AML-193 (cell line): ENCODE measurements around the gene ALX4.

ENCODE experiments used
- DNase-seq, 2 experiments: peaks; one replicate each; lab custom pipeline; 2025; lab: John Stamatoyannopoulos, UW

The ALX4 gene

DNA sequence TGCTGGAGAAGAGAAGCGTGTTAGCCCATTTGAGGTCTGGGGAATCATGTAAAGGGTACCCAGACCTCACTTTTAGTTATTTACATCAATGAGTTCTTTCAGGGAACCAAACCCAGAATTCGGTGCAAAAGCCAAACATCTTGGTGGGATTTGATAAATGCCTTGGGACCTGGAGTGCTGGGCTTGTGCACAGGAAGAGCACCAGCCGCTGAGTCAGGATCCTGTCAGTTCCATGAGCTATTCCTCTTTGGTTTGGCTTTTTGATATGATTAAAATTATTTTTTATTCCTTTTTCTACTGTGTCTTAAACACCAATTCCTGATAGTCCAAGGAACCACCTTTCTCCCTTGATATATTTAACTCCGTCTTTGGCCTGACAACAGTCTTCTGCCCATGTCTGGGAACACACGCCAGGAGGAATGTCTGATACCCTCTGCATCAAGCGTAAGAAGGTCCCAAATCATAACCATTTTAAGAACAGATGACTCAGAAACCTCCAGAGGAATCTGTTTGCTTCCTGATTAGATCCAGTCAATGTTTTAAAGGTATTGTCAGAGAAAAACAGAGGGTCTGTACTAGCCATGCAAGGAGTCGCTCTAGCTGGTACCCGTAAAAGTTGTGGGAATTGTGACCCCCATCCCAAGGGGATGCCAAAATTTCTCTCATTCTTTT, 65.2 kb downstream of the ALX4 start:
- no peak for DNase-seq

GRCh38 chr11:44243595-44244343, 66.2 kb downstream of the ALX4 start:
- no peak for DNase-seq

DNA sequence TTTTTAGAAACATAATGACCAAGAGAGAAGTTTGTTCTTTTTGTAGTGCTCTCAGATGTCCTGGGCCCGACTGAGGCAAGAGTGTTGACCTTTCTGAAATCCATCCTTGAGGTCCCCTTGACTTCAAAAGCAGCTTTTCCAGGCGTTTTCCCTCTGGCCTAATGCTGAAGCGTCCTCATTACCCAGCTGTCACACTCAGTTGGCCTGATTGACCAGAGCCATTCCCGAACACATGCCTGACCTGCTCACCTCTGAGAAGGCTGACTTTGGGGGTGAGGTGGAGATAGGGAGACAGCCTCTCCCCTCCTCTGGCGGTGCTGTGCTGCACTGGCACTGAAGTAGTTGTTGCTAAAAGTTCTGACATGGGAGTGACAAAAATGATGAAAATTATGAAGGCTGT, 66.9 kb downstream of the ALX4 start:
- no peak for DNase-seq

GRCh38 chr11:44241851-44242250, 68.1 kb downstream of the ALX4 start:
- no peak for DNase-seq

- no peak for DNase-seq
Measured at GRCh38 chr11:44237156-44237555, 72.8 kb downstream of the ALX4 start.

DNA sequence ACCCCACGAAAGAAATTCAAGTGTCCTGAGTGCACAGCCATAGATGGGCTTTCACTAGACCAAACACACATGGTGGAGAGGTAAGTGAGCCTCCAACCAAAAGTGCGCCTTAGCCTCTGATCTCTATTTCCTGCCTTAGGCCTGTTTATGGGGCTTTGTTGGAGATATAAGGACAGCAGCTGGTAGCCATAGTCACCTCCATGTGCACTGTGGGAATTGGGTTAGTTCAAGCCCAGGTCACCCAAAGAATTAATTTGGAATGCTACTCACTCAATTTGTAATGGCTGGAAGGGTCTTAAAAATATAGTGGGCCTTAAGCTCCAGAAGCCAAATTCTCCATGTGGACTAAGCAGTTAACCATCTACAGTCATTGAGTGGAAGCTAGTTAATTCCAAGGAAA, 73.6 kb downstream of the ALX4 start:
- no peak for DNase-seq

DNA sequence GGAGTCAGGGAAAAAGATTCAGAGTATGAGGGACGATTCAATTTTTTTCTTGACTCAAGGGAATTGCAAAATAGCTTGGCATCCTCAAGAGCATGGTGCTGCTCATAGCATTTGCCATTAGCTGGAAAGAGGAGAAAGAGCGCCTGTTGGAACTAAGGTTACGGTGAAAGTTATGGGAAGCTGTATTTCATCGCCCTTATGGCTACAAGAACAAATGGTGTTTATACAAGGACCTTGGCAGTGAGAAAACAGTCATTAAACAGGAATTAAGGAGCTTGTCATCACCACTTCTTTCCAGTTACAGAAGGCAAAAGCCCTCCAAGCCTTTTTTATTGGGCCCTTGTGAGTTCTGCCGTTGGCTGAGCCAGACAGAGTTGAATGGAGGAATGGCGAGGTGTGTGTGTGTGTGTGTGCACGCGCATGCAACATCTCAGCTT, 74.2 kb downstream of the ALX4 start:
- DNase-seq, result no peak

DNA sequence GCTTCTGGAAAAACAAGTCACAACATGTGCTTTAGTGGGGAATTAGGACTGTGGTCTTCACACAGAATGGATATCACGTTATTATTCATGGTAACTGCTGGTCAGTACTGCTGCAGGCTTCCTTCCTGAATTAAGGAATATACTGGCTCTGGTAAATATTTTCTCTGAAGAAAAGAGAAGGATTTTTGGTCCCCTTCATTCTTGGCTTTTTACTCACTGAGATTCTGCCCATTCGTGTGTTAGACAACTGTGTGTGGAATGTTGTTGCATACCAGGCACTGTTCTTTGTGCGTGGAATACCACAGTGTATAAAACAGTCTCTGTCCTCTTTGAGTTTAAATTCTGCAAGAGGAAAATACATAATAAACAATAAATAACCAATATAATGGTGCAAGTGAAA, 80.3 kb downstream of the ALX4 start:
- DNase-seq, result no peak

DNA sequence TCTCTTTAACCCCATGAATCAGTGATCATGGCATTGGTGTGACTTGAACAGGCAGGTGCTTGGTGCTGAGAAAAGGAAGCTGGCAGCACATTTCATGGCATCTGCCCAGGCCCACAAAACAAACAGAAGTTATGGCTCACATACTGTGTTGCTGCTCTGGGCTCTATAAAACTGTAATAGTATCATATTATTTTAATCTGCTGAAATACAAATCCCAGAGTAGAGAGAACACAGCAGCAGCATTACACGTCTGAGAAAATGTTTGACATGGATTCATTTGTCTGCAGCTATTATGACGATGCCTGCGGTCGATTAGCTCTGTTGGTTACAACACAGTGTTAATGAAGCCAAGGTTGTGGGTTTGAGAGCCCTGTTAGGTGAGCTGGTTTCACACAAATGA, 80.8 kb downstream of the ALX4 start:
- DNase-seq, result no peak

GRCh38 chr11:44228379-44228778, 81.6 kb downstream of the ALX4 start:
- no peak for DNase-seq

GRCh38 chr11:44226945-44227344, 83.0 kb downstream of the ALX4 start:
- DNase-seq, result no peak

- DNase-seq, result no peak
Measured at GRCh38 chr11:44226490-44226889, 83.4 kb downstream of the ALX4 start.

DNA sequence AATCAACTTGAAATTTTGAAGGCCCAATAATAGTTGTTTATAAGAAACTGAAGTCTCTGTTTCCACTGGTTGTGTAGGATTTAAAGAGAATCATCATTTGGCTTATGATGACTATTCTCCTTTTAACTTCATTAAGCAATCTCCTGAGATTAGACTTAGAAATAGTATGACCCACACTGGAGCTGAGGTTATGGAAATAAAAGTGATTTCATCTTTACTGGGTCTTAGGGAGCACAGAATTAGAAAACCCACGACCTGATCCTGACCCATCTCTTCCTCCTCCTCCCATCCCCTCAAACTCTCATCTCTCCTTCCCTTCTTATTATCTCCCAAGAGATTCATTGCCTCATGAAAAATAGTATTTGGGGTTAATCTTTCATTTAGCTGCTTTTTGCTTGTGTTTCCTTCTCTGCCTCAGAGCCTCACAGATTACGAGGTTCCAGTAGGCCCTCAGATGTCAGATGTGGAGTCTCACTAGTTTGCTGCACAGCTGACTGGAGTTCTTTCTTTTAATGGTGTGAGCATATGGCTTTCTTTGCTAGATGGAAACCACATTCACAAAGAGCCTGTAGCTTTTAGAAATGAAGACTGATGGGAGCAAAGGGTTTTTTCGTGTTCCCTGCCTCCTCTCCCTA, 85.0 kb downstream of the ALX4 start:
- no peak for DNase-seq

DNA sequence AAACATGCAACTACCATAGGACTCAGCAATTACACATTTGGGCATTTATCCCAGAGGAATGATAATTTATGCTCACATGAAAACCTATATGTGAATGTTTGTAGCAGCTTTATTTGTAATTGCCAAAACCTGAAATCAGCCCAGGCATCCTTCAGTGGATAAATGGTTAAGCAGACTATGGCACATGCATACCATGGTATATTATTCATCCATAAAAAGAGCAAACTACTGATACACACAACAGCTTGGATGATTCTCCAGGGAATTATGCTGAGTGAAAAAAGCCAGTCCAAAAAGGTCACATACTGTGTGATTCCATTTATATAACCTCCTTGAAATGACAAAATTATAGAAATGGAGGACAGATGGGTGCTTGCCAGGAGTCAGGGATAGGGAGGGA, 86.7 kb downstream of the ALX4 start:
- no peak for DNase-seq

- DNase-seq, result no peak
Measured at GRCh38 chr11:44221992-44222391, 87.9 kb downstream of the ALX4 start.

GRCh38 chr11:44221456-44221855, 88.5 kb downstream of the ALX4 start:
- DNase-seq, result no peak

GRCh38 chr11:44219830-44220796, 89.8 kb downstream of the ALX4 start:
- no peak for DNase-seq

GRCh38 chr11:44217432-44217831, 92.5 kb downstream of the ALX4 start:
- DNase-seq, result no peak

DNA sequence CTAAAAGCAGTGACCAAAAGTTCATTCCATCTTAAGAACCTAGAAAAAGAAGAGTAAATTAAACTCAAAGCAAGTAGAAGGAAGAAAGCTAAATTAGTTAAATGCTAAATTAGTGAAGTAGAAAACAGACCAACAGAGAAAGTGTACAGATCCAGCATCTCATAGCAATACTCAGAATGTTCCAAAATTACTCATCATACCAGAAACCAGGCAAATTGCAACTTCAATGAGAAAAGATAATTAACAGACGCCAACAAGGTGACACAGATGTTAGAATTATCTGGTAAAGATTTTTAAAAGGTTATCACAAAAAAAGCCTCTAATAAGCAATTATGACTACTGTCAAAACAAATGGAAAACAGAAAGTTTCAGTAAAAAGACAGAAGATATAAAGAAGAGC, 96.8 kb downstream of the ALX4 start:
- no peak for DNase-seq

GRCh38 chr11:44212128-44212527, 97.8 kb downstream of the ALX4 start:
- DNase-seq, result no peak
